Panc1 (cell line): ENCODE measurements around the gene CREB3L1. TPM values are rescaled to one million over a fixed set of nuclear protein-coding genes. Genes with fewer than 3 reads are reported as not detected.

Experiments
- ATAC-seq: fragments of 200-7000 bp; cut with Tn5 transposase; 2 replicates; pipeline ENCODE4 v1.9.1; 2020; ENCODE audit warnings: mild to moderate bottlenecking, moderate library complexity
- BruUV-seq: library from RNA; stranded (reverse); fragments of 400-500 nt; replicated peaks from 2 replicates; lab custom pipeline; 2021; lab: Mats Ljungman, UMichigan
- CTCF ChIA-PET: fragments of 300-600 bp; sonication (Branson Sonifier 250); formaldehyde crosslinking; loops from one replicate; lab custom pipeline; 2022; ENCODE audit warnings: antibody characterized with exemption; lab: Charles Lee
- POLR2A ChIA-PET: fragments of 300-600 bp; sonication (Branson Sonifier 250); formaldehyde crosslinking; loops from one replicate; lab custom pipeline; 2022; ENCODE audit warnings: antibody characterized with exemption; lab: Charles Lee
- DNase-seq: peaks from one replicate; pipeline ENCODE4 v3.0.0-alpha.2; 2010; ENCODE audit warnings: low read depth, low spot score
- H3K27ac ChIP-seq: 2 replicates; pipeline ENCODE4 v1.5.1; 2011; ENCODE audit warnings: mild to moderate bottlenecking, low read length, inconsistent platforms
- H3K27me3 ChIP-seq: fragments of 200-500 bp; sonication (Bioruptor generic); 2 replicates; pipeline ENCODE4 v1.6.0; 2014; ENCODE audit warnings: low read length, inconsistent platforms; ENCODE audit not compliant: control insufficient read depth, insufficient read depth
- H3K36me3 ChIP-seq: fragments of 200-500 bp; sonication (Bioruptor generic); 2 replicates; pipeline ENCODE4 v1.5.1; 2014; ENCODE audit warnings: inconsistent platforms, mild to moderate bottlenecking, low read length, moderate library complexity; ENCODE audit not compliant: control insufficient read depth, insufficient read depth
- H3K4me1 ChIP-seq: 2 replicates; pipeline ENCODE4 v1.5.1; 2011; ENCODE audit warnings: inconsistent platforms, mild to moderate bottlenecking, low read length, moderate library complexity; ENCODE audit not compliant: control insufficient read depth, insufficient read depth
- H3K4me3 ChIP-seq, 2 experiments: 2 replicates each; pipeline ENCODE4 v1.5.1; 2011 to 2012; ENCODE audit warnings: low read depth in 2 of 2, low read length in 2 of 2, mild to moderate bottlenecking in 2 of 2, inconsistent platforms in 1 of 2, moderate library complexity in 1 of 2
- H3K9me3 ChIP-seq: fragments of 200-500 bp; sonication (Bioruptor generic); 2 replicates; pipeline ENCODE4 v1.5.1; 2014; ENCODE audit warnings: low read depth, mild to moderate bottlenecking, inconsistent platforms, low read length, moderate library complexity; ENCODE audit not compliant: control insufficient read depth, insufficient read depth
- CTCF ChIP-seq: fragments of 450-650 bp; IDR thresholded peaks from 2 replicates; pipeline ENCODE4 v1.5.1; 2017; ENCODE audit warnings: mild to moderate bottlenecking
- POLR2AphosphoS5 ChIP-seq: IDR thresholded peaks from 2 replicates; pipeline ENCODE4 v1.6.1; 2012; ENCODE audit warnings: mild to moderate bottlenecking, low read depth, low read length, moderate library complexity
- REST ChIP-seq, 2 experiments: IDR thresholded peaks; 2 replicates each; pipeline ENCODE4 v1.6.1; 2011 to 2012; ENCODE audit warnings: low read depth in 2 of 2, control low read depth in 1 of 2, low read length in 1 of 2, mild to moderate bottlenecking in 1 of 2, moderate library complexity in 1 of 2; ENCODE audit not compliant: insufficient read depth in 1 of 2
- SIN3A ChIP-seq: IDR thresholded peaks from 2 replicates; pipeline ENCODE4 v1.6.1; 2012; ENCODE audit warnings: low read depth, mild to moderate bottlenecking, low read length, moderate library complexity, borderline replicate concordance; ENCODE audit not compliant: insufficient read depth
- TCF7L2 ChIP-seq: IDR thresholded peaks from 2 replicates; pipeline ENCODE4 v1.6.1; 2011; ENCODE audit warnings: mild to moderate bottlenecking, low read depth, low read length, inconsistent platforms
- in situ Hi-C: cut with HindIII; loops from 2 replicates; pipeline ENCODE4 v1.10.0; 2016; ENCODE audit warnings: low sequenced_read_pairs, low pct_unique_long_range_greater_than_20kb
- intact Hi-C: fragments of 100-400 bp; cut with micrococcal nuclease; formaldehyde crosslinking; loops from one replicate; pipeline ENCODE4 v1.10.0; 2022; ENCODE audit not compliant: unreplicated experiment
- total RNA-seq: library from RNA; stranded (reverse); gene quantifications from one replicate; pipeline ENCODE4 v1.2.1, GENCODE V29; 2021; ENCODE audit not compliant: unreplicated experiment

The CREB3L1 gene
- total RNA-seq, 1 experiment from 2014 or later, result 35.6 TPM

- intact Hi-C loops, result no loop called here
Observed at GRCh38 chr11:46263120-46263519, 14.3 kb upstream of the CREB3L1 start.

GRCh38 chr11:46264030-46264429, 13.4 kb upstream of the CREB3L1 start:
- no peaks in the 10 kb centered on the region for H3K4me1 ChIP-seq
- no peaks in the 10 kb centered on the region for H3K9me3 ChIP-seq
- intact Hi-C loops, result no loop called here
- POLR2A ChIA-PET, result no interaction called here
- ATAC-seq (no peak), DNase-seq (no peak)
- CTCF ChIA-PET, result no interaction called here
- no peaks in the 10 kb centered on the region for H3K36me3 ChIP-seq
- BruUV-seq, result no TSS peak
- in situ Hi-C loops, result no loop called here
- no peak overlapping the region for H3K4me3 ChIP-seq
- H3K27me3 ChIP-seq, result no peaks in the 10 kb centered on the region
- H3K27ac ChIP-seq, result no peak overlapping the region
- TF ChIP-seq CTCF, result no peak
- no peak for TF ChIP-seq SIN3A
- TF ChIP-seq REST (IDR thresholded peaks at IDR 0.05; ENCODE audit: insufficient read depth in 1 of 2, low read depth in 2 of 2, low read length in 1 of 2), result no peak
- no peak for TF ChIP-seq POLR2AphosphoS5
- no peak for TF ChIP-seq TCF7L2

More at GRCh38 chr11:46263120-46263519, 14.3 kb upstream of the CREB3L1 start:
- no peak overlapping the region for H3K27ac ChIP-seq
- BruUV-seq, result no TSS peak
- TF ChIP-seq REST (IDR thresholded peaks at IDR 0.05; ENCODE audit: insufficient read depth in 1 of 2, low read depth in 2 of 2, low read length in 1 of 2) (no peak), POLR2AphosphoS5 (no peak), TCF7L2 (no peak), CTCF (no peak), SIN3A (no peak)
- POLR2A ChIA-PET, result no interaction called here
- no peaks in the 10 kb centered on the region for H3K27me3 ChIP-seq
- CTCF ChIA-PET, result no interaction called here
- H3K9me3 ChIP-seq, result no peaks in the 10 kb centered on the region
- no peak overlapping the region for H3K4me3 ChIP-seq
- in situ Hi-C loops, result no loop called here
- no peaks in the 10 kb centered on the region for H3K4me1 ChIP-seq
- H3K36me3 ChIP-seq, result no peaks in the 10 kb centered on the region
- DNase-seq (no peak), ATAC-seq (no peak)
